HCT116 (cell line): ENCODE data around the gene ZFHX3. TPM values are rescaled to one million over a fixed set of nuclear protein-coding genes. Genes with fewer than 3 reads are reported as not detected.

ENCODE experiments used
- ATAC-seq: fragments of 200-7000 bp; cut with Tn5 transposase; 2 replicates; pipeline ENCODE4 v1.9.1; 2020; ENCODE audit warnings: mild to moderate bottlenecking, moderate library complexity
- BruUV-seq: library from RNA; stranded (reverse); fragments of 400-500 nt; replicated peaks from 2 replicates; lab custom pipeline; 2021; lab: Mats Ljungman, UMichigan
- CTCF ChIA-PET: fragments of 300-600 bp; sonication (Branson Sonifier 250); formaldehyde crosslinking; loops from one replicate; lab custom pipeline; 2021; ENCODE audit warnings: antibody characterized with exemption; lab: Charles Lee
- POLR2A ChIA-PET: fragments of 300-600, 350-600 bp; sonication (Branson Sonifier 250); formaldehyde crosslinking; loops from one replicate; lab custom pipeline; 2021; ENCODE audit warnings: antibody characterized with exemption; lab: Charles Lee
- RAD21 ChIA-PET, 2 experiments: fragments of 300-600 bp; sonication (Branson Sonifier 250); formaldehyde crosslinking; loops; one replicate each; lab custom pipeline; 2023; ENCODE audit warnings: low total read pairs in 2 of 2; ENCODE audit not compliant: uncharacterized antibody in 2 of 2, unreplicated experiment in 2 of 2, low non-redundant PET in 1 of 2; lab: Charles Lee
- DNase-seq: peaks from one replicate; pipeline ENCODE4 v3.0.0-alpha.2; 2010; ENCODE audit warnings: low read depth, low spot score
- H2AFZ ChIP-seq: fragments of 200-600 bp; shearing (Covaris generic), sonication (generic); 2 replicates; pipeline ENCODE4 v1.6.1; 2017; ENCODE audit warnings: low read depth, mixed run types, mixed read lengths, antibody characterized with exemption, low read length; ENCODE audit not compliant: poor library complexity, severe bottlenecking
- H3K27ac ChIP-seq: 2 replicates; pipeline ENCODE4 v1.5.1; 2012; ENCODE audit warnings: low read depth, low read length
- H3K27me3 ChIP-seq: fragments of 200-600 bp; sonication (generic); 2 replicates; pipeline ENCODE4 v1.6.1; 2016; ENCODE audit warnings: mixed run types, low read length, mixed read lengths; ENCODE audit not compliant: insufficient read depth
- H3K36me3 ChIP-seq, 2 experiments: fragments of 200-500 bp in 1 of 2; fragments of 200-600 bp in 1 of 2; sonication (Bioruptor generic) in 1 of 2; sonication (generic) in 1 of 2; 2 replicates each; pipeline versions ENCODE4 v1.5.1 to v1.6.1; 2014 to 2016; ENCODE audit warnings: low read length in 2 of 2, inconsistent platforms in 1 of 2, mixed read lengths in 1 of 2, mixed run types in 1 of 2; ENCODE audit not compliant: insufficient read depth in 2 of 2, control insufficient read depth in 1 of 2
- H3K4me1 ChIP-seq, 2 experiments: fragments of 200-600 bp in 1 of 2; sonication (generic) in 1 of 2; 2 replicates each; pipeline versions ENCODE4 v1.5.1 to v1.6.1; 2012 to 2017; ENCODE audit warnings: low read length in 2 of 2, inconsistent platforms in 1 of 2, mild to moderate bottlenecking in 1 of 2, mixed read lengths in 1 of 2, mixed run types in 1 of 2, moderate library complexity in 1 of 2; ENCODE audit not compliant: insufficient read depth in 2 of 2, control insufficient read depth in 1 of 2
- H3K4me2 ChIP-seq: fragments of 200-600 bp; sonication (generic); 2 replicates; pipeline ENCODE4 v1.6.1; 2017; ENCODE audit warnings: mixed run types, low read length, mixed read lengths
- H3K4me3 ChIP-seq, 2 experiments: fragments of 200-600 bp in 1 of 2; sonication (generic) in 1 of 2; replicated peaks in 1 of 2; 2 replicates each; pipeline ENCODE4 v1.5.1; 2011 to 2016; ENCODE audit warnings: low read length in 2 of 2, control low read depth in 1 of 2, low read depth in 1 of 2, mild to moderate bottlenecking in 1 of 2, mixed read lengths in 1 of 2, mixed run types in 1 of 2
- H3K79me2 ChIP-seq: fragments of 200-600 bp; sonication (generic); 2 replicates; pipeline ENCODE4 v1.6.1; 2017; ENCODE audit warnings: mild to moderate bottlenecking, mixed run types, low read length, moderate library complexity, mixed read lengths; ENCODE audit not compliant: insufficient read depth
- H3K9ac ChIP-seq: fragments of 200-600 bp; sonication (generic); 2 replicates; pipeline ENCODE4 v1.6.1; 2016; ENCODE audit warnings: low read length, mixed read lengths
- H3K9me2 ChIP-seq: fragments of 200-600 bp; sonication (generic), shearing (Covaris generic); 2 replicates; pipeline ENCODE4 v1.6.1; 2017; ENCODE audit warnings: mixed run types, mild to moderate bottlenecking, moderate library complexity; ENCODE audit not compliant: insufficient read depth
- H3K9me3 ChIP-seq, 2 experiments: fragments of 200-500 bp in 1 of 2; fragments of 200-600 bp in 1 of 2; sonication (Bioruptor generic) in 1 of 2; sonication (generic) in 1 of 2; 2 replicates each; pipeline ENCODE4 v1.6.1; 2014 to 2017; ENCODE audit warnings: low read length in 2 of 2, mixed read lengths in 2 of 2, inconsistent platforms in 1 of 2, low read depth in 1 of 2, mild to moderate bottlenecking in 1 of 2, mixed run types in 1 of 2, moderate library complexity in 1 of 2; ENCODE audit not compliant: control insufficient read depth in 1 of 2, insufficient read depth in 1 of 2
- H4K20me1 ChIP-seq: fragments of 200-600 bp; sonication (generic), shearing (Covaris generic); 2 replicates; pipeline ENCODE4 v1.6.1; 2017; ENCODE audit warnings: mixed run types, mild to moderate bottlenecking, moderate library complexity; ENCODE audit not compliant: insufficient read depth
- ATF3 ChIP-seq: IDR thresholded peaks from 2 replicates; pipeline ENCODE4 v1.6.1; 2012
- CBX3 ChIP-seq: IDR thresholded peaks from 2 replicates; pipeline ENCODE4 v1.6.1; 2012; ENCODE audit warnings: low read depth
- EZH2 ChIP-seq: fragments of 200-600 bp; sonication (generic); IDR thresholded peaks from 2 replicates; pipeline ENCODE4 v1.6.1; 2017; ENCODE audit warnings: antibody characterized with exemption, mixed run types
- EZH2phosphoT487 ChIP-seq: fragments of 200-600 bp; IDR thresholded peaks from 2 replicates; pipeline ENCODE4 v1.6.1; 2018; ENCODE audit warnings: antibody characterized with exemption, borderline replicate concordance
- MAX ChIP-seq: IDR thresholded peaks from 2 replicates; pipeline ENCODE4 v1.6.1; 2012
- POLR2AphosphoS5 ChIP-seq: IDR thresholded peaks from 2 replicates; pipeline ENCODE4 v1.6.1; 2011; ENCODE audit warnings: mild to moderate bottlenecking, low read depth, low read length, moderate library complexity
- RAD21 ChIP-seq: IDR thresholded peaks from 2 replicates; pipeline ENCODE4 v1.6.1; 2012; ENCODE audit warnings: low read depth, mild to moderate bottlenecking
- REST ChIP-seq: IDR thresholded peaks from 2 replicates; pipeline ENCODE4 v1.6.1; 2012; ENCODE audit warnings: low read depth
- SIN3A ChIP-seq: IDR thresholded peaks from 2 replicates; pipeline ENCODE4 v1.6.1; 2012; ENCODE audit warnings: low read depth
- SP1 ChIP-seq: IDR thresholded peaks from 2 replicates; pipeline ENCODE4 v1.6.1; 2012; ENCODE audit warnings: low read depth
- SRF ChIP-seq: IDR thresholded peaks from 2 replicates; pipeline ENCODE4 v1.6.1; 2012; ENCODE audit warnings: low read depth
- ZFX ChIP-seq: fragments of 450-650 bp; IDR thresholded peaks from 2 replicates; pipeline ENCODE4 v1.6.1; 2017
- ZNF274 ChIP-seq: fragments of 200-500 bp; sonication (Bioruptor generic); IDR thresholded peaks from 2 replicates; pipeline ENCODE4 v1.6.1; 2014; ENCODE audit warnings: mild to moderate bottlenecking, low read depth, low read length, inconsistent platforms
- intact Hi-C: fragments of 100-400 bp; cut with micrococcal nuclease; formaldehyde crosslinking; loops from 2 replicates; pipeline ENCODE4 v1.10.0; 2022
- total RNA-seq: library from RNA; stranded (reverse); gene quantifications from one replicate; pipeline ENCODE4 v1.2.1, GENCODE V29; 2021; ENCODE audit not compliant: unreplicated experiment

The ZFHX3 gene
- total RNA-seq, 1 experiment from 2014 or later: 6.3 TPM

GRCh38 chr16:73095885-73096421 lies 48.0 kb upstream of the ZFHX3 start:
- H3K79me2 ChIP-seq: no peaks in the 10 kb centered on the region
- ChIA-PET CTCF (no interaction called here), POLR2A (no interaction called here), RAD21 (no interaction called here)
- H4K20me1 ChIP-seq: no peaks in the 10 kb centered on the region
- H3K4me3 ChIP-seq: no peak overlapping the region
- no peak overlapping the region for H3K27ac ChIP-seq
- H3K9ac ChIP-seq: no peak overlapping the region
- no peaks in the 10 kb centered on the region for H3K27me3 ChIP-seq
- TF ChIP-seq POLR2AphosphoS5 (no peak), EZH2phosphoT487 (no peak), EZH2 (no peak), SRF (no peak), CBX3 (no peak), SP1 (no peak), RAD21 (no peak), ATF3 (no peak), ZFX (no peak), ZNF274 (no peak)
- H3K36me3 ChIP-seq: no peaks in the 10 kb centered on the region
- no peaks in the 10 kb centered on the region for H3K9me2 ChIP-seq
- no peak overlapping the region for H2AFZ ChIP-seq
- DNase-seq (no peak), ATAC-seq (no peak)
- intact Hi-C loops: no loop called here
- no peaks in the 10 kb centered on the region for H3K9me3 ChIP-seq
- no peak overlapping the region for H3K4me2 ChIP-seq
- no TSS peak for BruUV-seq
- no peaks in the 10 kb centered on the region for H3K4me1 ChIP-seq

GRCh38 chr16:73095142-73095820 lies 47.4 kb upstream of the ZFHX3 start:
- H2AFZ ChIP-seq: no peak overlapping the region
- CTCF ChIA-PET: no interaction called here
- H3K27ac ChIP-seq: no peak overlapping the region
- no peak overlapping the region for H3K9ac ChIP-seq
- no peak overlapping the region for H3K4me2 ChIP-seq
- intact Hi-C loops: no loop called here
- RAD21 ChIA-PET: no interaction called here
- TF ChIP-seq MAX (no peak), REST (no peak), SIN3A (no peak), SRF (no peak)
- no peaks in the 10 kb centered on the region for H3K9me3 ChIP-seq
- POLR2A ChIA-PET: no interaction called here
- BruUV-seq: no TSS peak
- no peaks in the 10 kb centered on the region for H3K36me3 ChIP-seq
- H3K27me3 ChIP-seq: no peaks in the 10 kb centered on the region
- H3K4me3 ChIP-seq: no peak overlapping the region
- no peaks in the 10 kb centered on the region for H3K9me2 ChIP-seq
- H4K20me1 ChIP-seq: no peaks in the 10 kb centered on the region
- H3K4me1 ChIP-seq: no peaks in the 10 kb centered on the region
- DNase-seq (no peak), ATAC-seq (no peak)
- no peaks in the 10 kb centered on the region for H3K79me2 ChIP-seq
